NCI-H146 (cell line): ENCODE results near the gene ARG1.
"Not testable (repeated sequence)": the region's sequence is repeated elsewhere in the genome, so short reads cannot be mapped to it uniquely, and the experiment has no call there.

ENCODE experiments used
- DNase-seq: peaks from one replicate; lab custom pipeline; 2025; lab: John Stamatoyannopoulos, UW

ARG1 gene

GRCh38 chr6:131572686-131573415 lies at the start of gene ARG1:
Gene ARG1, plus strand, starts transcription at chr6:131573226. Its CDS starts 57 bp downstream, at chr6:131573283.
- no peak for DNase-seq

GRCh38 chr6:131523988-131524673 lies 48.9 kb upstream of the ARG1 start:
- DNase-seq = no peak

- no peak for DNase-seq
These were observed 48.2 kb upstream of the ARG1 start for GRCh38 chr6:131524695-131525336.

DNA sequence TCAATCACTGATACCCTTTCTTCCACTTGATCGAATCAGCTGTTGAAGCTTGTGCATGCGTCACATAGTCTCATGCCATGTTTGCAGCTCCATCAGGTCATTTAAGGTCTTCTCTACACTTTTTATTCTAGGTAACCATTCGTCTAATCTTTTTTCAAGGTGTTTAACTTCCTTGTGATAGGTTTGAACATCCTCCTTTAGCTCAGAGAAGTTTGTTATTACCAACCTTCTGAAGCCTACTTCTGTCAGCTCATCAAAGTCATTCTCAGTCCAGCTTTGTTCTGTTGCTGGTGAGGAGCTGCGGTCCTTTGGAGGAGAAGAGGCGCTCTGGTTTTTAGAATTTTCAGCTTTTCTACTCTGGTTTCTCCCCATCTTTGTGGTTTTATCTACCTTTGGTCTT lies 42.1 kb upstream of the ARG1 start:
- not testable (repeated sequence) for DNase-seq

- not testable (repeated sequence) for DNase-seq
These were observed 41.3 kb upstream of the ARG1 start for GRCh38 chr6:131531681-131532080.

DNA sequence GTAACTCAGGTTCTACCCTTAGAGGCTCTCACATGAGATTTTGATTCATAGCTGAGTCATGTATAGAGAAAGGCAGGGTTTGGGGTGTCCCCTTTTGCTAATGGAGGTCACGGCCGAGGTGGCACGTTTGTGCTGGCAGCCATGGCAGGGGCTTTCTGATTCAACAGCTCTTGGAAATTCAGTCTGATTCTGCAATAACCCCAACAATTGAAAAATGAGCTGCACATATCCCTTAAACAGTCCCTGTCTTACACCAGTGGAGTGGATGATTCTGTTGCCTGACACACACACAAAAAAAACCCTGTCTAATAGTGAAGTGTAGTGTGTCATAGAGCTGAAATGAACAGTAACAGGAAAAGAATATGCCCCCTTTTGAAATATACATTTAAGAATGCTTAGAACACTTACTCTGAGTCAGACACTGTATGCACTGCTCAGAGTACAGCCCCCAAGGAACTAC lies 40.4 kb upstream of the ARG1 start:
- DNase-seq = no peak

DNA sequence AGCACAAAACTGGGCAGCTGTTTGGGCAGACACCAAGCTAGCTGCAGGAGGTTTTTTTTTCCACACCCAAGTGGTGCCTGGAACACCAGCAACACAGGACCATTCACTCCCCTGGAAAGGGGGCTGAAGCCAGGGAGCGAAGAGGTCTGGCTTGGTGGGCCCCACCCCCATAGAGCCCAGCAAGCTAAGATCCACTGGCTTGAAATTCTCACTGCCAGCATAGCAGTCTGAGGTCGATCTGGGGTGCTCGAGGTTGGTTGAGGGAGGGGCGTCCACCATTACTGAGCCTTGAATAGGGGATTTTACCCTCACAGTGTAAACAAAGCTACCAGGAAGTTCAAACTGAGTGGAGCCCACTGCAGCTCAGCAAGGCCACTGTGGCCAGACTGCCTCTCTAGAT lies 34.4 kb upstream of the ARG1 start:
- DNase-seq = not testable (repeated sequence)

GRCh38 chr6:131545317-131545716 lies 27.7 kb upstream of the ARG1 start:
- no peak for DNase-seq

GRCh38 chr6:131547488-131547887 lies 25.5 kb upstream of the ARG1 start:
- DNase-seq = no peak

- no peak for DNase-seq
These were observed 24.6 kb upstream of the ARG1 start for GRCh38 chr6:131548441-131548840.

GRCh38 chr6:131549811-131550210 lies 23.2 kb upstream of the ARG1 start:
- DNase-seq = no peak

DNA sequence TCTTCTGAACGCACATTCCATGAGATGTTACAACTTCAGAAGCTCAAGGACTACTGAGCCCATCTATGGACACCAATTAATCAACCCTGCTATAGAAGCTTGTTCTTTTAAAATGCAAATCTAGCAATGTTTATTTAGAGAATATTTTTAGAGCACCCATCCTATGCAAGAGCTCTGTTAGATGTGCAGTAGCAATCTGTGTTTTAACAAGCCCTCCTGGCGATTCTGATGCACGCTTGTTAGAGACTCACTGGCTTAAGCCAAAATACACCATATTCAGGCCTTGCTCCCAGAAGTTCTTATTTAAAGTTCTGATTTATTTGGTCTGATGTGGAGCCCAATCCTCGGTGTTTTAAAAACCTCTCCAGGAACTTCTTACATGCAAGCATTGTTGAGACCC lies 21.1 kb upstream of the ARG1 start:
- no peak for DNase-seq

DNA sequence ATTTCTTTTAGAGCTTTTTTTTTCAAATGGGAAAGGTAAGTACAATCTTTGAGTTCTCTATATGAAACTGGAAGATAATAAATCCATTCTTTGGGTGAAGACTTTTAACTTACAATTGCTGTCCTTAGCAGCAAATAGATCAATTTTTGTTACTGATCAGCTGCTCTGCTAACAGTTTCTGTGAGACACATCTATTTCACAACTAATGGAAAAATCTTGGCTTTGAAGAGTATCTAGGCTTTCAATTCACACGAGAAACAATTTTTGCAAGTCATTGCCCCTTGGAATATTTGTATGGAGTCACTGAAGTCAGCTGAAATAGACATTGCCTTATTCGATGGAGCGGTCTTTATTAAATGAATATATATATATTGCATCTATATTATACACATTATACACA lies 20.5 kb upstream of the ARG1 start:
- DNase-seq = no peak

DNA sequence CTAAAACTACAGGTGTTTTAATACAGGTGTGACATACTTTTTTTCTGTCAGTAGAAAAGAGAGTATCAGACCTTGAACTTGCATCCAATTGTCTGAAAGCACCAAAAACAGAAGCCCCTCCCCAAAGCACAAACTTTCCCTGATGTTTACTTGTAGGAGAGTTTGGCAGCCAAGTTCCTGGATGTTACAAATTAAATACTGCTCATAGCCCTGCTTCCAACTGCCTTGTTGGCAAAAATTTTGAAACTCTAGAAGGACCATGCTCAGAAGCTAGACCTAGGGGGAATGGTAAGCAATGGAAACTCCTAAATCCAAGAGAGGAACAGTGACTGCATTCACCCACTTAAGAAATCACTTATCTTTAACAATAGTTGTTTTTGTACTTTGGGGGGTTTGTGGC lies 17.0 kb upstream of the ARG1 start:
- no peak for DNase-seq

DNA sequence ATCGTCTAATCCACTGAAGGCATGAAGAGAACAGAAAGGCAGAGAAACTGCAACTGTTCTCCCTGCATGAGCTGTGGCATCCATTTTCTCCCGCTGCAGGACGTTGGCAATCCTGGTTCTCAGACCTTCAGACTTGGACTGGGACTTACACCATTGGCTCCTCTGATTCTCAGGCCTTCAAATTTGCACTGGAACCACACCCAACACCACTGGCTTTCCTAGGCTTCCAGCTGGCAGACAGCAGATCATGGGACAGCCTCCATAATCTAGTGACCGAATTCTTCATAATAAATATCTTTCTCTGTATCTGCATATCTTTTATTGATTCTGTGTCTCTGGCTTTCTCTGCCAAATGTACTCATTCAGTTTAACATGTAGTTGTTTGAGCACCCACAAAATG lies 14.1 kb upstream of the ARG1 start:
- no peak for DNase-seq

DNA sequence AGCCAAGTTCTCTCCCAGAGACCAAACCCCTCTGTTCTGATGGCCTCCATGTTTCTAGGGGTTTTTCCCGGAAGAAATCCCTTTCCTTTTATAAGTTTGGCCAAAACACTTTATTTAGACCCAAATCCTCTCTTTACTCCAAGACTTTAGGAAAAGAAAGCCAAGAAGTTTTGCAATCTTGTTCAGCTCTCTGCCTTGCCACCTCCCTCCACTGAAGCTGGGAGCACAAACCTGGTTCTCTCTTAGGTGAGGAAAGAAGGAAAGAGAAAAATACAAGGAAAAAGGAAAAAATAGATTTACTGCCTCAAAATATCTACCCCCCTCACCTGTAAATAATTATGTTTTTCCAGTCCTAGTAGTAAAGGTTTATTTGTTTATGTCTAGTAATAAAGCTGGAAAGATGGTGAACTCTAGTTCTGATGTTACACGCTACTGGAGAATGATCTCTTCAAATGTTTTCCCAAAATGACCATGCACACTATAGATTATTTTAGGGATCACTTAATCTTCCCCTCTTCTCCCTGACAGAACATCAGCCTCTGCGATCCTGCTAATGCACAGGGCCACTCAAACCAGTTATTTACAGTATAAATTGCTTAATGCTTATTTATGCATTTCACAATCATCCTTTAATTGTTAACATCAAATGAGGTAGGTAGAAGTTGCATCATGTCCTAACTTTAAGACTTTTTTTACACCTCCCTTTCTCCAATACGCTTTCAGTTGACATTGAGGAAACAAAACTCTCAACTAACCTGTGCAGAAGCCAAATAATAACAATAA lies 10.9 kb upstream of the ARG1 start:
- no peak for DNase-seq

DNA sequence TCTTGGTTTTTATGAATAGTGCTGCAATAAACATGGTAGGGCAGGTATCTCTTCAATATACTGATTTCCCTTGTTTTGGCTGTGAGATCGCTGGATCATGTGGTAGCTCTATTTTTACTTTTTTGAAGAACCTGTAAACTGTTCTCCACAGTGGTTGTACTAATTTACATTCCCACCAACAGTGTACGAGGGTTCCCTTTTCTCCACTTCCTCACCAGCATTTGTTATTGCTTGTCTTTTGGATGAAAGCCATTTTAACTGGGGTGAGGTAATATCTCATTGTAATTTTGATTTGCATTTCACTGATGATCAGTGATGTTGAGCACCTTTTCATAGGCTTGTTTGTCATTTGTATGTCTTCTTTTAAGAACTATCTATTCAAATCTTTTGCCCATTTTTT lies 8.0 kb upstream of the ARG1 start:
- DNase-seq = no peak

- no peak for DNase-seq
These were observed 4.3 kb upstream of the ARG1 start for GRCh38 chr6:131568726-131569125.

DNA sequence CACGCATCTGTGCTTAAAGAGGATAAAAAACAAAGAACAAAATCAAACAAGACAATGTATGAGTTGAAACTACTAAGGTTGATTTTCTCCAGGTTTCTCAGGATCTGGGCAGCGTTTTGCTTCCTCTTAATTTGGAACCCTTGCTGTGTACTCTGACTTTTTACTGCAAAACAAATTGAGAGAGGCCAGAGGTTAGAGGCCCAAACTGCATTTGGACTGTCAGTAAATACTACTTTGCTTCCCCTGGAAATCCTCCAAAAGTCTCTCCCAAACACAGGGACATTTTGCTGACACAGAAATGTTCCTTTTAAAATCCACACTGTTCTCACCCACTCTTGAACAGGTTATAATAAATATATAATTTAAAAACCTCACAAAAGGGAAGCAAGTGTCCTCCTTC lies 1.1 kb downstream of the ARG1 start:
- no peak for DNase-seq

DNA sequence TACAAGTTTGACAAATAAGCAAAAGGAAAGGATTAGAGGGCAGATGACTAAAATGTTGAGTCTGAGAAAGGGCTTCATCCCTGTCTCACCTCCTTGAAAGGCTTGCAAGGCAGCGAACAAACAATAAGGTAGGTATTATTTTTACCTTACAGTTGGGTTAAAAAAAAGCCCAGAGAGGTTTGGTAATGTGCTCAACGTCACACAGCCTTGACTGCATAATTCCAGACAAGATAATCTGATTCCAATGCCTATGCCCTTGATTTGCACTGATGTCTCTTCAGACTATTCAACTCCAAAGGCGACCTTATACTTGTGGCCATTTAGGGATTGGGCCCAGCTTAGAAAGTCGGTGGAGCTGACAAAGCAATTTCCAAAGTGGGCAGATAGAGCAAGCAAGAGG lies 1.7 kb downstream of the ARG1 start:
- DNase-seq = no peak

DNA sequence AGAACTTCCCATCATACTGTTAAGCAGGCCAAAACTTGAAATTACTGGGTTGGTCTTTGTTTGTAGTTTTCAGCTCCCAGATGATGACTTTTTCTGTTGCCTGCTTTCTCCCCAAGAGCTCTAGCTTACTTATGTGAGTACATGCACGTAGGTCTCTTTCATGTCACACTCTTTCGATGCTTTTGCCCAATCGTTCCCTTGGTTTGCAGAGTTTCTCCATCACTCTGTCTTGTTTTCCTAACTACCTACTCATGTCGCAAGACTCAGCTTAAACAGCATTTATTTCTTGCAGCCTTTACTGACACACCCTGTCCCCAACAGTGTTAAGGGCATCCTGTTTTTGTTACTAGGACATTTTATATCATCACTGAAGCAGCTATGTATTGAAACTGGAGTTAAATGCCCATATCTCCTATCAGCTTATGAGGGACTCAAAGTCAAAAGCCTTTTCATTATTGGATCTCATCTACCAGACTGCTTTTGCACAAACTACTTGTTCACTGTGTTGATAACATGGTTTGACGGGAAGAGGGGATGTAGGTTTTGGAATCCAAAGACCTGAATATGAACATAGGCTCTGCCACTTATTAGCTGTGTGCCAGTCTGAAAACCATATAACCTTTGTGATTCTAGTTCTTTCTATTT lies 2.9 kb downstream of the ARG1 start:
- DNase-seq = no peak

DNA sequence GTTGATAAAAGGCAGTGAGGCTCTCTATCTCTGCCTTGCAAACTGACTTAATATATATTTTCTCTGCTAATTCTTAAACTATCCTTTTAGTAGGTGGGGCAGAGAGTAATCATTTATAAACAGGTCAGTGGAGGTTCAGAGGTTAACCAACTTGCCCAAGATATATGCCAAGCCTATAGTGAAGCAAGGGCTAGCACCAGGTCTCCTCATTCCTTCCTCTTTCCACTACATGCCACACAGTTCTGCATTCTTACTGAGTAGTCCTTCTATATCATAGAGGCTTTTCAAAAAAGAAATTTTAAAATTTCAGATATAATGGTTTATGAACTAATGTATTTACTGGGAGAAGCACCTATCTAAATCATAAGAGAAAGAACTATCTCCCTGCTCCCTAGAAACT lies 8.5 kb downstream of the ARG1 start:
- no peak for DNase-seq
